Neutrophil (primary cell): ENCODE results near the gene EPB41L5.
"Not testable (repeated sequence)": the region's sequence is repeated elsewhere in the genome, so short reads cannot be mapped to it uniquely, and the experiment has no call there.

ENCODE experiments used
- H3K27ac ChIP-seq: fragments of 200-600 bp; sonication (generic); 2 replicates; pipeline ENCODE4 v1.5.1; 2016; ENCODE audit warnings: mild to moderate bottlenecking, moderate library complexity
- H3K27me3 ChIP-seq: fragments of 200-600 bp; sonication (generic); 2 replicates; pipeline ENCODE4 v1.6.0; 2016; ENCODE audit warnings: mild to moderate bottlenecking
- H3K36me3 ChIP-seq: fragments of 200-600 bp; sonication (generic); 2 replicates; pipeline ENCODE4 v1.5.1; 2017
- H3K4me1 ChIP-seq, 2 experiments: fragments of 200-600 bp in 1 of 2; sonication (generic) in 1 of 2; 1 replicate in 1 of 2; 2 replicates in 1 of 2; pipeline versions ENCODE4 v1.5.1 to v1.6.1; 2013 to 2016; ENCODE audit warnings: low read depth in 1 of 2, low read length in 1 of 2, mild to moderate bottlenecking in 1 of 2, moderate library complexity in 1 of 2; ENCODE audit not compliant: control insufficient read depth in 1 of 2, insufficient read depth in 1 of 2
- H3K4me3 ChIP-seq, 2 experiments: fragments of 200-600 bp in 1 of 2; sonication (generic) in 1 of 2; 1 replicate in 1 of 2; 2 replicates in 1 of 2; pipeline ENCODE4 v1.5.1; 2013 to 2016; ENCODE audit warnings: low read depth in 1 of 2, low read length in 1 of 2, mild to moderate bottlenecking in 1 of 2, moderate library complexity in 1 of 2
- H3K9me3 ChIP-seq: fragments of 200-600 bp; sonication (generic); 2 replicates; pipeline ENCODE4 v1.5.1; 2016
- CTCF ChIP-seq: fragments of 200-600 bp; sonication (generic); IDR thresholded peaks from 2 replicates; pipeline ENCODE4 v1.5.1; 2016; ENCODE audit warnings: antibody characterized with exemption

Gene EPB41L5

GRCh38 chr2:120066800-120067547 lies 54.1 kb downstream of the EPB41L5 start:
- Histone ChIP-seq H3K27ac (no peak overlapping the region), H3K36me3 (no peaks in the 10 kb centered on the region), H3K9me3 (no peaks in the 10 kb centered on the region), H3K4me1 (no peaks in the 10 kb centered on the region), H3K4me3 (no peak overlapping the region), H3K27me3 (no peaks in the 10 kb centered on the region)
- no peak for TF ChIP-seq CTCF

GRCh38 chr2:120068040-120068658 lies 55.3 kb downstream of the EPB41L5 start:
- H3K36me3 ChIP-seq, H3K4me1 ChIP-seq, H3K9me3 ChIP-seq, H3K27ac ChIP-seq, H3K27me3 ChIP-seq, H3K4me3 ChIP-seq: not testable (repeated sequence)

- TF ChIP-seq CTCF = no peak
- H3K9me3 ChIP-seq = no peaks in the 10 kb centered on the region
- H3K27ac ChIP-seq = no peak overlapping the region
- H3K27me3 ChIP-seq = no peaks in the 10 kb centered on the region
- H3K4me3 ChIP-seq = no peak overlapping the region
- no peaks in the 10 kb centered on the region for H3K4me1 ChIP-seq
- H3K36me3 ChIP-seq = no peaks in the 10 kb centered on the region
Observed at GRCh38 chr2:120075545-120075944, 62.7 kb downstream of the EPB41L5 start.

- Histone ChIP-seq H3K4me1 (no peaks in the 10 kb centered on the region), H3K27ac (no peak overlapping the region), H3K27me3 (no peaks in the 10 kb centered on the region), H3K36me3 (no peaks in the 10 kb centered on the region), H3K4me3 (no peak overlapping the region), H3K9me3 (no peaks in the 10 kb centered on the region)
- TF ChIP-seq CTCF = no peak
Observed at GRCh38 chr2:120077896-120078295, 65.0 kb downstream of the EPB41L5 start.

- no peaks in the 10 kb centered on the region for H3K9me3 ChIP-seq
- H3K27me3 ChIP-seq = no peaks in the 10 kb centered on the region
- H3K4me3 ChIP-seq = no peak overlapping the region
- no peak for TF ChIP-seq CTCF
- no peaks in the 10 kb centered on the region for H3K36me3 ChIP-seq
- no peak overlapping the region for H3K27ac ChIP-seq
- H3K4me1 ChIP-seq = no peaks in the 10 kb centered on the region
Observed at GRCh38 chr2:120079647-120080046, 66.8 kb downstream of the EPB41L5 start.

GRCh38 chr2:120091436-120091835 lies 78.6 kb downstream of the EPB41L5 start:
- no peak overlapping the region for H3K4me3 ChIP-seq
- no peaks in the 10 kb centered on the region for H3K9me3 ChIP-seq
- no peak for TF ChIP-seq CTCF
- no peaks in the 10 kb centered on the region for H3K36me3 ChIP-seq
- H3K27me3 ChIP-seq = no peaks in the 10 kb centered on the region
- no peaks in the 10 kb centered on the region for H3K4me1 ChIP-seq
- H3K27ac ChIP-seq = no peak overlapping the region
